Endothelial cell of umbilical vein (primary cell): ENCODE measurements around the gene TRIM21. TPM values are rescaled to one million over a fixed set of nuclear protein-coding genes. Genes with fewer than 3 reads are reported as not detected.
"Not testable (repeated sequence)": the region's sequence is repeated elsewhere in the genome, so short reads cannot be mapped to it uniquely, and the experiment has no call there.

Experiments
- BruUV-seq: library from RNA; stranded (reverse); fragments of 400-500 nt; replicated peaks from 2 replicates; lab custom pipeline; 2021; lab: Mats Ljungman, UMichigan
- CTCF ChIA-PET: fragments of 300-600, 350-600 bp; sonication (Branson Sonifier 250); formaldehyde crosslinking; loops from one replicate; lab custom pipeline; 2021; ENCODE audit warnings: antibody characterized with exemption, inconsistent platforms; lab: Charles Lee
- POLR2A ChIA-PET: fragments of 300-600, 350-600 bp; sonication (Branson Sonifier 250); formaldehyde crosslinking; loops from one replicate; lab custom pipeline; 2021; ENCODE audit warnings: antibody characterized with exemption, inconsistent platforms; lab: Charles Lee
- DNase-seq: peaks from one replicate; pipeline ENCODE4 v3.0.0-alpha.2; 2011; ENCODE audit warnings: low read depth, low spot score
- FAIRE-seq: peaks from 2 replicates; lab custom pipeline; 2011; peaks lifted over from hg19 to GRCh38; lab: Jason Lieb, UNC
- H2AFZ ChIP-seq: 2 replicates; pipeline ENCODE4 v1.6.0; 2012; ENCODE audit warnings: low read depth, low read length, control low read depth, inconsistent platforms
- H3K27ac ChIP-seq: 2 replicates; pipeline ENCODE4 v1.5.1; 2011; ENCODE audit warnings: low read depth, mild to moderate bottlenecking, control low read depth, low read length, moderate library complexity; ENCODE audit not compliant: insufficient read depth
- H3K27me3 ChIP-seq, 2 experiments: 2 replicates each; pipeline versions ENCODE4 v1.6.0 to v1.6.1; 2011; ENCODE audit warnings: low read length in 2 of 2, mixed read lengths in 1 of 2; ENCODE audit not compliant: control insufficient read depth in 2 of 2, insufficient read depth in 2 of 2
- H3K36me3 ChIP-seq, 2 experiments: 2 replicates in 1 of 2; 3 replicates in 1 of 2; pipeline ENCODE4 v1.5.1; 2011; ENCODE audit warnings: low read length in 2 of 2, mild to moderate bottlenecking in 1 of 2, moderate library complexity in 1 of 2; ENCODE audit not compliant: control insufficient read depth in 2 of 2, insufficient read depth in 2 of 2; ENCODE audit errors: extremely low read depth in 1 of 2
- H3K4me1 ChIP-seq: 3 replicates; pipeline ENCODE4 v1.5.1; 2011; ENCODE audit warnings: mild to moderate bottlenecking, low read length; ENCODE audit not compliant: control insufficient read depth, insufficient read depth; ENCODE audit errors: extremely low read depth
- H3K4me2 ChIP-seq: 2 replicates; pipeline ENCODE4 v1.6.1; 2011; ENCODE audit warnings: low read length, control low read depth, mixed read lengths; ENCODE audit not compliant: insufficient read depth
- H3K4me3 ChIP-seq, 3 experiments: fragments of 200-600 bp in 1 of 3; sonication (generic), shearing (Covaris generic) in 1 of 3; replicated peaks in 1 of 3; 2 replicates each; pipeline ENCODE4 v1.5.1; 2011 to 2016; ENCODE audit warnings: control low read depth in 3 of 3, low read length in 3 of 3, mild to moderate bottlenecking in 2 of 3, inconsistent platforms in 1 of 3, low read depth in 1 of 3, moderate library complexity in 1 of 3; ENCODE audit not compliant: insufficient read depth in 1 of 3
- H3K79me2 ChIP-seq: 2 replicates; pipeline ENCODE4 v1.6.0; 2012; ENCODE audit warnings: low read length, inconsistent platforms; ENCODE audit not compliant: control insufficient read depth, insufficient read depth
- H3K9ac ChIP-seq: replicated peaks from 2 replicates; pipeline ENCODE3; 2011; ENCODE audit warnings: low read length, control low read depth; ENCODE audit not compliant: insufficient read depth; ENCODE audit errors: extremely low read depth
- H3K9me1 ChIP-seq: replicated peaks from 3 replicates; pipeline ENCODE4 v1.6.0; 2011; ENCODE audit warnings: mild to moderate bottlenecking, low read length; ENCODE audit not compliant: control insufficient read depth, insufficient read depth; ENCODE audit errors: extremely low read depth
- H3K9me3 ChIP-seq: replicated peaks from 2 replicates; pipeline ENCODE4 v1.5.1; 2012; ENCODE audit warnings: low read length, inconsistent platforms; ENCODE audit not compliant: control insufficient read depth, insufficient read depth
- H4K20me1 ChIP-seq: replicated peaks from 2 replicates; pipeline ENCODE3; 2011; ENCODE audit warnings: mild to moderate bottlenecking, low read length; ENCODE audit not compliant: control insufficient read depth, insufficient read depth; ENCODE audit errors: extremely low read depth
- FOS ChIP-seq: IDR thresholded peaks from 2 replicates; pipeline ENCODE4 v1.6.1; 2011; ENCODE audit warnings: mild to moderate bottlenecking, low read length, moderate library complexity, borderline replicate concordance; ENCODE audit not compliant: insufficient read depth
- MYC ChIP-seq: IDR thresholded peaks from one replicate; pipeline ENCODE4 v1.6.1; 2011; ENCODE audit warnings: mild to moderate bottlenecking, low read depth, low read length
- dilution Hi-C: fragments of 300-500 bp; cut with MboI; formaldehyde crosslinking; loops from one replicate; pipeline ENCODE4 v1.15.0; 2019; ENCODE audit warnings: low sequenced_read_pairs; ENCODE audit not compliant: extremely low pct_ligation_motif_present
- intact Hi-C: fragments of 100-400 bp; cut with micrococcal nuclease; formaldehyde crosslinking; loops from one replicate; pipeline ENCODE4 v1.10.0; 2022
- polyA plus RNA-seq, 4 experiments: library from polyadenylated mRNA; depleted of rRNA in 3 of 4; stranded (reverse) in 3 of 4; unstranded in 1 of 4; fragments of >200 nt; gene quantifications; 2 replicates each; pipeline versions ENCODE4 v1.2.1 to v1.2.3, GENCODE V29; 2011 to 2012; ENCODE audit warnings: missing spikeins in 1 of 4
- total RNA-seq: library from RNA; stranded (reverse); gene quantifications from 2 replicates; pipeline ENCODE4 v1.2.3, GENCODE V29; 2021

Gene TRIM21
- total and polyA plus RNA-seq, 2 donors (not counting 3 experiments of a cell fraction or from before 2014, with no cell fraction given), result 18.9 to 20.8 TPM

DNA sequence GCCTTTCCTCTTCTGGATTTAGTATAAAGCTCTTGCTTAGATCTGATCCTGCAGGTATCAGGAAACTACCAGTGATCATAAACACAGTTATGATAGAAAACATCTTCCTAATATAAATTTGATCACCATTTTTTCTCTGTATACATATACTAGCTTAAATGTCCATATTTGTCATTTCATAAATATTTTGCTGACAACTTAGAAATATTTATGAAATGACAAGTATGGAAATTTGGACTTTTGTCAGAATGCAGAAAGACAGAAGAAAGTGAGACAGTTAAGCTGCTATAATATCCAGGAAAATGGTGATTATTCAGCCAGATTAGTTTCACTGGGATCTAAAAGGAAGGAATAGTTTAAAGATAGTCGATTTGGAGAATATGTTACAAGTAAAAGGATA, 22.8 kb upstream of the TRIM21 start:
- Histone ChIP-seq H3K9me1 (no peaks in the 10 kb centered on the region), H3K9me3 (no peaks in the 10 kb centered on the region), H3K27me3 (no peaks in the 10 kb centered on the region), H3K9ac (no peak overlapping the region), H3K36me3 (no peaks in the 10 kb centered on the region), H3K79me2 (no peaks in the 10 kb centered on the region), H4K20me1 (no peaks in the 10 kb centered on the region), H3K4me2 (no peak overlapping the region), H3K4me1 (no peaks in the 10 kb centered on the region), H3K4me3 (no peak overlapping the region), H2AFZ (no peak overlapping the region), H3K27ac (no peak overlapping the region)
- BruUV-seq, result no TSS peak
- FAIRE-seq, result no peak
- no peak for DNase-seq
- ChIA-PET CTCF (no interaction called here), POLR2A (no interaction called here)
- TF ChIP-seq MYC, result no peak
- no peak for TF ChIP-seq FOS
- dilution Hi-C loops, result no loop called here
- intact Hi-C loops, result no loop called here

DNA sequence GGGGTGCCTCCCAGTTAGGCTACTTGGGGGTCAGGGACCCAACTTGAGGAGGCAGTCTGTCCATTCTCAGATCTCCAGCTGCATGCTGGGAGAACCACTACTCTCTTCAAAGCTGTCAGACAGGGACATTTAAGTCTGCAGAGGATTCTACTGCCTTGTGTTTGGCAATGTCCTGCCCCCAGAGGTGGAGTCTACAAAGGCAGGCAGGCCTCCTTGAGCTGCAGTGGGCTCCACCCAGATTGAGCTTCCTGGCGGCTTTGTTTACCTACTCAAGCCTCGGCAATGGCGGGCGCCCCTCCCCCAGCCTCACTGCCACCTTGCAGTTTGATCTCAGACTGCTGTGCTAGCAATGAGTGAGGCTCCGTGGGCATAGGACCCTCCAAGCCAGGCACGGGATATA, 12.7 kb upstream of the TRIM21 start:
- H3K27ac ChIP-seq, H3K27me3 ChIP-seq, H4K20me1 ChIP-seq, BruUV-seq, H3K36me3 ChIP-seq, H3K79me2 ChIP-seq, H3K4me3 ChIP-seq, POLR2A ChIA-PET, H3K9ac ChIP-seq, H3K4me2 ChIP-seq, DNase-seq, H3K9me3 ChIP-seq, H2AFZ ChIP-seq, dilution Hi-C loops, FAIRE-seq, H3K9me1 ChIP-seq, CTCF ChIA-PET, H3K4me1 ChIP-seq, intact Hi-C loops: not testable (repeated sequence)
